HG03139 (cell line): ENCODE results near the gene HMBS.
"Not testable (repeated sequence)": the region's sequence is repeated elsewhere in the genome, so short reads cannot be mapped to it uniquely, and the experiment has no call there.

ENCODE experiments used
- ATAC-seq: cut with Tn5 transposase; IDR thresholded peaks from one replicate; pipeline ENCODE4 v1.9.1; 2021; ENCODE audit not compliant: unreplicated experiment

HMBS gene

GRCh38 chr11:119084663-119085436, at the start of gene HMBS:
Gene HMBS (plus strand): TSS chr11:119084881. CDS start chr11:119085034, 153 bp downstream.
- peak; percentile 74 for ATAC-seq

- no peak for ATAC-seq
These were observed 45.8 kb upstream of the HMBS start for GRCh38 chr11:119038884-119039283.

- ATAC-seq, result not testable (repeated sequence)
These were observed 45.2 kb upstream of the HMBS start for GRCh38 chr11:119039471-119039870.

- ATAC-seq, result no peak
These were observed 42.7 kb upstream of the HMBS start for GRCh38 chr11:119041821-119042514.

- no peak for ATAC-seq
These were observed 41.8 kb upstream of the HMBS start for GRCh38 chr11:119042927-119043326.

GRCh38 chr11:119044708-119045107, 40.0 kb upstream of the HMBS start:
- no peak for ATAC-seq

GRCh38 chr11:119046489-119046888, 38.2 kb upstream of the HMBS start:
- ATAC-seq, result no peak

GRCh38 chr11:119047205-119047604, 37.5 kb upstream of the HMBS start:
- ATAC-seq, result no peak

GRCh38 chr11:119048644-119049043, 36.0 kb upstream of the HMBS start:
- no peak for ATAC-seq

GRCh38 chr11:119049081-119049480, 35.6 kb upstream of the HMBS start:
- ATAC-seq, result no peak

GRCh38 chr11:119051440-119052162, 33.1 kb upstream of the HMBS start:
- ATAC-seq, result peak; percentile 43

GRCh38 chr11:119052163-119052814, 32.4 kb upstream of the HMBS start:
- ATAC-seq, result no peak

GRCh38 chr11:119054418-119054817, 30.3 kb upstream of the HMBS start:
- no peak for ATAC-seq

- ATAC-seq, result no peak
These were observed 28.8 kb upstream of the HMBS start for GRCh38 chr11:119055901-119056300.

GRCh38 chr11:119056421-119056999, 28.2 kb upstream of the HMBS start:
- peak; percentile 15 for ATAC-seq

GRCh38 chr11:119057000-119057769, 27.5 kb upstream of the HMBS start, which contains the start of gene HYOU1:
Gene HYOU1 (minus strand): TSS chr11:119057205. CDS start chr11:119056160, 1,045 bp downstream.
- peak; percentile 87 for ATAC-seq

GRCh38 chr11:119059128-119059527, 25.6 kb upstream of the HMBS start:
- ATAC-seq, result not testable (repeated sequence)

- no peak for ATAC-seq
These were observed 23.4 kb upstream of the HMBS start for GRCh38 chr11:119061256-119061655.

- no peak for ATAC-seq
These were observed 21.9 kb upstream of the HMBS start for GRCh38 chr11:119062779-119063178.

GRCh38 chr11:119065369-119065768, 19.3 kb upstream of the HMBS start:
- no peak for ATAC-seq
